Prostate gland (tissue), 2 donors: ENCODE measurements around the gene GALNTL6. TPM values are rescaled to one million over a fixed set of nuclear protein-coding genes. Genes with fewer than 3 reads are reported as not detected.

Source experiments
- DNase-seq: peaks from one replicate; pipeline ENCODE4 v3.0.0-alpha.2; 2019; ENCODE audit warnings: low spot score
- H3K27ac ChIP-seq, 2 donors: fragments of 200-600 bp; sonication (generic); 2 replicates each; pipeline ENCODE4 v1.5.1; 2017 to 2019
- H3K27me3 ChIP-seq: fragments of 200-600 bp; sonication (generic); replicated peaks from 2 replicates; pipeline ENCODE4 v1.5.1; 2019; ENCODE audit not compliant: insufficient read depth
- H3K36me3 ChIP-seq, 2 donors: fragments of 200-600 bp; sonication (generic); 1 replicate in 1 of 2; 2 replicates in 1 of 2; pipeline versions ENCODE4 v1.5.1 to v1.8.1; 2017 to 2019
- H3K4me1 ChIP-seq: fragments of 200-600 bp; sonication (generic); replicated peaks from 2 replicates; pipeline ENCODE4 v1.5.1; 2019
- H3K4me3 ChIP-seq, 2 donors: fragments of 200-600 bp; sonication (generic); 2 replicates each; pipeline ENCODE4 v1.5.1; 2017 to 2019
- H3K9me3 ChIP-seq: fragments of 200-600 bp; sonication (generic); 2 replicates; pipeline ENCODE4 v1.5.1; 2017
- CTCF ChIP-seq, 4 experiments: fragments of 200-600 bp in 2 of 4; fragments of 450-650 bp in 2 of 4; sonication (generic) in 2 of 4; IDR thresholded peaks; 1 replicate in 3 of 4; 2 replicates in 1 of 4; pipeline ENCODE4 v1.5.1; 2016 to 2019; ENCODE audit warnings: antibody characterized with exemption in 4 of 4, mild to moderate bottlenecking in 2 of 4, moderate library complexity in 2 of 4
- POLR2A ChIP-seq: fragments of 450-650 bp; IDR thresholded peaks from one replicate; pipeline ENCODE4 v1.6.1; 2016; ENCODE audit warnings: antibody characterized with exemption, mild to moderate bottlenecking
- POLR2AphosphoS5 ChIP-seq: sonication (generic); formaldehyde crosslinking; IDR thresholded peaks from one replicate; pipeline ENCODE4 v1.6.1; 2017; ENCODE audit warnings: antibody characterized with exemption
- WGBS: methylation state at CpG from one replicate; pipeline ENCODE4 v1.1.5; 2018; 5-methylcytosine and 5-hydroxymethylcytosine counted together
- intact Hi-C: fragments of 100-400 bp; cut with DNase I; formaldehyde crosslinking; loops from one replicate; pipeline ENCODE4 v1.14.2; 2022
- total RNA-seq, 2 donors: library from RNA; depleted of rRNA; stranded (reverse); fragments of >200 nt; gene quantifications; one replicate each; pipeline ENCODE4 v1.1.0, GENCODE V29; 2016

Gene GALNTL6
- total RNA-seq, 2 donors from 2014 or later, result 0.23 to 0.85 TPM

GRCh38 chr4:172938072-172938829 is 1125.0 kb downstream of the GALNTL6 start:
- H3K9me3 ChIP-seq, result no peaks in the 10 kb centered on the region
- H3K36me3 ChIP-seq, result no peaks in the 10 kb centered on the region
- WGBS, result 59% methylated on average over 6 of the region's 6 CpGs
- H3K4me1 ChIP-seq, result no peaks in the 10 kb centered on the region
- no peak for DNase-seq
- H3K27ac ChIP-seq, result no peak overlapping the region
- H3K4me3 ChIP-seq, result no peak overlapping the region
- TF ChIP-seq POLR2AphosphoS5 (no peak), POLR2A (no peak), CTCF (IDR thresholded peaks at IDR 0.05) (no peak)
- intact Hi-C loops, result no loop called here
- H3K27me3 ChIP-seq, result no peaks in the 10 kb centered on the region

GRCh38 chr4:172938870-172939269 is 1125.7 kb downstream of the GALNTL6 start:
- Histone ChIP-seq H3K27me3 (no peaks in the 10 kb centered on the region), H3K9me3 (no peaks in the 10 kb centered on the region), H3K4me1 (no peaks in the 10 kb centered on the region), H3K27ac (no peak overlapping the region), H3K4me3 (no peak overlapping the region), H3K36me3 (no peaks in the 10 kb centered on the region)
- DNase-seq, result no peak
- no peak for TF ChIP-seq POLR2A
- no peak for TF ChIP-seq CTCF (IDR thresholded peaks at IDR 0.05)
- no peak for TF ChIP-seq POLR2AphosphoS5
- intact Hi-C loops, result no loop called here
- WGBS, result 92% methylated on average over 1 of the region's 1 CpG

GRCh38 chr4:172942840-172943239 is 1129.6 kb downstream of the GALNTL6 start:
- TF ChIP-seq POLR2A (no peak), CTCF (IDR thresholded peaks at IDR 0.05) (no peak), POLR2AphosphoS5 (no peak)
- no peaks in the 10 kb centered on the region for H3K36me3 ChIP-seq
- DNase-seq, result no peak
- no peaks in the 10 kb centered on the region for H3K4me1 ChIP-seq
- H3K27ac ChIP-seq, result no peak overlapping the region
- no peaks in the 10 kb centered on the region for H3K9me3 ChIP-seq
- no peak overlapping the region for H3K4me3 ChIP-seq
- whole genome bisulfite sequencing, result 51% methylated on average over 3 of the region's 3 CpGs
- intact Hi-C loops, result no loop called here
- no peaks in the 10 kb centered on the region for H3K27me3 ChIP-seq

- no peak for TF ChIP-seq POLR2AphosphoS5
- no peak for TF ChIP-seq POLR2A
- no peak for TF ChIP-seq CTCF (IDR thresholded peaks at IDR 0.05)
- H3K4me1 ChIP-seq, result no peaks in the 10 kb centered on the region
- DNase-seq, result no peak
- H3K36me3 ChIP-seq, result no peaks in the 10 kb centered on the region
- H3K9me3 ChIP-seq, result no peaks in the 10 kb centered on the region
- H3K27me3 ChIP-seq, result no peaks in the 10 kb centered on the region
- intact Hi-C loops, result no loop called here
- H3K4me3 ChIP-seq, result no peak overlapping the region
- no peak overlapping the region for H3K27ac ChIP-seq
These were observed 1132.4 kb downstream of the GALNTL6 start for GRCh38 chr4:172945611-172946010.

- no peak for DNase-seq
- Histone ChIP-seq H3K4me1 (no peaks in the 10 kb centered on the region), H3K27me3 (no peaks in the 10 kb centered on the region), H3K36me3 (no peaks in the 10 kb centered on the region), H3K9me3 (no peaks in the 10 kb centered on the region), H3K4me3 (no peak overlapping the region), H3K27ac (no peak overlapping the region)
- intact Hi-C loops, result no loop called here
- TF ChIP-seq POLR2A (no peak), POLR2AphosphoS5 (no peak), CTCF (IDR thresholded peaks at IDR 0.05) (no peak)
- 54% methylated on average over 1 of the region's 1 CpG for WGBS
These were observed 1133.3 kb downstream of the GALNTL6 start for GRCh38 chr4:172946503-172946902.
